ENCODE data around the gene ACAP3.

The ACAP3 gene, protein sequence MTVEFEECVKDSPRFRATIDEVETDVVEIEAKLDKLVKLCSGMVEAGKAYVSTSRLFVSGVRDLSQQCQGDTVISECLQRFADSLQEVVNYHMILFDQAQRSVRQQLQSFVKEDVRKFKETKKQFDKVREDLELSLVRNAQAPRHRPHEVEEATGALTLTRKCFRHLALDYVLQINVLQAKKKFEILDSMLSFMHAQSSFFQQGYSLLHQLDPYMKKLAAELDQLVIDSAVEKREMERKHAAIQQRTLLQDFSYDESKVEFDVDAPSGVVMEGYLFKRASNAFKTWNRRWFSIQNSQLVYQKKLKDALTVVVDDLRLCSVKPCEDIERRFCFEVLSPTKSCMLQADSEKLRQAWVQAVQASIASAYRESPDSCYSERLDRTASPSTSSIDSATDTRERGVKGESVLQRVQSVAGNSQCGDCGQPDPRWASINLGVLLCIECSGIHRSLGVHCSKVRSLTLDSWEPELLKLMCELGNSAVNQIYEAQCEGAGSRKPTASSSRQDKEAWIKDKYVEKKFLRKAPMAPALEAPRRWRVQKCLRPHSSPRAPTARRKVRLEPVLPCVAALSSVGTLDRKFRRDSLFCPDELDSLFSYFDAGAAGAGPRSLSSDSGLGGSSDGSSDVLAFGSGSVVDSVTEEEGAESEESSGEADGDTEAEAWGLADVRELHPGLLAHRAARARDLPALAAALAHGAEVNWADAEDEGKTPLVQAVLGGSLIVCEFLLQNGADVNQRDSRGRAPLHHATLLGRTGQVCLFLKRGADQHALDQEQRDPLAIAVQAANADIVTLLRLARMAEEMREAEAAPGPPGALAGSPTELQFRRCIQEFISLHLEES

GRCh38 chr1:1307923-1308755 lies at the start of gene ACAP3, which contains the start of gene PUSL1:
Gene ACAP3 (minus strand): TSS chr1:1307930. CDS start chr1:1307815, 115 bp downstream.
Gene PUSL1 (plus strand): TSS chr1:1308597. CDS start chr1:1308644, 47 bp downstream.
- peak; percentile 86 to 92 for DNase-seq

DNA sequence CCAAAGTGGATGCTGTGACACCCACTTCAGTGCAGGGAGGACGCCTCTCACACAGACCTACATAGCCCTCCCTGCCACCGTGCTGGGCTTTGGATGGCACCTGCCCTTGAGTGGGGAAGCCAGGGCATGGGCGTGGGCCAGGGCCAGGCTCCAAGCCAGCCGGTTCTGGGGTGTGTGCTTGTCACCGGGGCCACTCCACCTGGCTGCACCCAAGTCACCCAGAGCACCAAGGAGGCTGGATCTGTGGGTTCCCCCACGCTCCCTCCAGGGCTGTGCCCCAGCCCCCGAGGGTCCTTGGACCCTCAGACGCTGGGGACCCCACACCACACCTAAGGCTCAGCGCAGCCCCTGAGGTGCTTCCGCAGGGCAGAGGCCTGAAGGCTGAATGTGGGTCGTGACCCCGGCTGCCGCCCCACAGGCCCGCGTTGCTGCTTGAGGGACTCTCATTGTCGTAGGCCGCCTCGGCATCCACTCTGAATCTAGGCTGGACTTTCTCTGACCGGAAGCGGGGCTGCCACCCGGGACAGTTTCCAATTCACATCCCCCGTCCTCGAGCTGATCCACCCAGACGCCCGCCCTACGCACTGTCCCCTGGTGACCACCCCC lies 49.2 kb upstream of the ACAP3 start:
- no peak for DNase-seq

GRCh38 chr1:1356166-1356795 lies 48.6 kb upstream of the ACAP3 start:
- no peak for DNase-seq

DNA sequence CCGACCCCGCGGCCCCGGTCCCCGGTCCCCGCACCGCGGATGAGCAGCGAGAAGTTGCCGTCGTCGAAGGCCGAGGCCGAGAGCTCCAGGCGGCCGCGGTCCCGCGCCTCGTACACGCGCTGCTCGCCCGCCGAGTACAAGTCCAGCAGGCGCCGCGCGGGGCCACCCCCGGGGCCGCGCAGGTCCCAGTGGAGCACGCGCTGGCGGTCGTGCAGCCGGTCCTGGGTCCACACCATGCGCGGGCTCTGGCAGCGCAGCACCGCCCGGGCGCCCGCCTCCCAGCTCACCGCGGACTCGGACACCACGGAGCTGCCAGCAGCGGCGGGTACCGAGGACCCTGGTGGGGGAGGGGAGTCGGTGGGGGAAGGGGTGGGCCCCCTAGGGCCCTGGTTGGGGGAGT lies 47.7 kb upstream of the ACAP3 start:
- no peak for DNase-seq

DNA sequence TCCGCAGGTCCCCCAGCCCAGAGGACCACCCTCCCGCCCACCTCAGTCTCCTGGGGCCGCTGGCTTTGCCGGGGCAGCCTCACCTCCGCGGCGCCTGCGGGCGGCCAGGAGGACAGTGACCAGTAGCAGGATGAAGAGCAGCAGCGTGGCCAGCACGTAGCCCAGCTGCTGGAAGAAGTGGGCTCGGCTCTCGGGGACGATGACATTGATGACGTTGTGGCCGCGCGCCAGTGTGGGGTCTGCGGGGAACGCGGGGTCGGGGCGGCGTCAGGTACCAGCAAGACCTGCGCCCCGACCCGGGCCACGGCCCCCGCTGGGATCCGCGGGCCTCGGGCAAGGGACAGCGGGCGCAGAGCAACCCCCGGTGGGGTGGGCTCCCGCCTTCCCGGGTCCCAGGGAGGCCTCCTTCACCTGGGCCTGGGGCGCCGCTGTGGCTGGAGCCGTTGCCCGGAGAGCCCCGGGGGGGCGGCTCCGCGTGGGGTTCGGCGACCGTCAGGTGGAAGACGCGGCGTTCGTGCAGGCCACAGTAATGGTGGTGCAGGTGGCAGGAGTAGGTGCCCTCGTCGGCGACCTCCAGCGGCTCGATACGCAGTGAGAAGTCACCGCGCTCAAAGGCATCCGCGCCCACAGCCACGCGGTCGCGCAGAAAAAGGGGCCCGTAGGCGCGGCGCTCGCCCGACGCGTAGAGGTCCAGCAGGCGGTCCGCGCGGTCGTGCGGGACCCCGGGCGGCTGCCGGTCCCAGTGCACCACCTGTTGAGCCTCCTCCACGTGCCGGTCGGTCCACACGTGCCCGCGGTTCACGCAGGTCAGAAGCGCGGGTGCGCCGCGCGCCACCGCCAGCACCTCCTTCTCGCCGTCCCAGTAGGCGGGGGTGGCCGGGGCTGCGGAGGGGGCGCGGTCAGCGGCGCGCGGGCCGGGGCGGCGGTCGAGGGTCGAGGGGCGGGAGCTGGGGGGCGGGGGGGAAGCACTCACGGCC lies 46.8 kb upstream of the ACAP3 start:
- DNase-seq: no peak

DNA sequence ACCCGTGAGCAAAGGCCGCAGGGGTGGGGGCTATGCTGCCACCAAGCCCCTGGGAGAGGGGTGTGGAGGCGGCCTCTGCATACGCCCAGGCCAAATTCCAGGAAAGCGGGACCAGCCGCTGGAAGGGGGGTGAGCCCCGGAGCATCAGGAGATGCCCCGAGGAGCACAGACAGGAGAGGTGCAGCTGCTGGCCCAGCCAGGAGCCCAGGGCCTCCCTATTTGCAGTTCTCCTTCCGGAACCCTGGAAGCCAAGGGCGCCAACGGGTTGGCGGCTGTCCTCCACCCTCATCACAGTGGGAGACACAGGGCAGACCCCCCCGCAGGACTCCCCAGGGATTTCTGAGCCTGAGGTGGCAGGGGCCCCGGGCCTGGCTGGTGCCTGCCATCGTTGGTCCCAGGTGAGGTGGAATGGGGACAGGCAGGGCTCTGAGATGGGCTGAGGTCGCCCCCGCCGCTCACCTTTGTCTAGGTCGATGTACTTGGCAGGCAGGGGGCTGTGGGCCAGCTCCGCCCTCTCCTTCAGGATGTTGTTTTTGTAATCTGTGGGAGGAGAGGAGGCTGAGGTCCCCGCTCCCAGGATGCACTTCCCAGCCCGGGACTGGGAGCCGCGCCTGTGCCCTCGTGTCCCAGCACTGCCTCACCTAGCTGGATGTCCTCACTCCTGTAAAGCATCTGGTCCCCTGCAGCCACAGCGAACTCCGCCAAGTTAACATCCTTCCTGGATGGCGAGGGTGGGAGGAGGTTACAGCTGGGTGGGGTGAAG lies 45.8 kb upstream of the ACAP3 start:
- DNase-seq: no peak

DNA sequence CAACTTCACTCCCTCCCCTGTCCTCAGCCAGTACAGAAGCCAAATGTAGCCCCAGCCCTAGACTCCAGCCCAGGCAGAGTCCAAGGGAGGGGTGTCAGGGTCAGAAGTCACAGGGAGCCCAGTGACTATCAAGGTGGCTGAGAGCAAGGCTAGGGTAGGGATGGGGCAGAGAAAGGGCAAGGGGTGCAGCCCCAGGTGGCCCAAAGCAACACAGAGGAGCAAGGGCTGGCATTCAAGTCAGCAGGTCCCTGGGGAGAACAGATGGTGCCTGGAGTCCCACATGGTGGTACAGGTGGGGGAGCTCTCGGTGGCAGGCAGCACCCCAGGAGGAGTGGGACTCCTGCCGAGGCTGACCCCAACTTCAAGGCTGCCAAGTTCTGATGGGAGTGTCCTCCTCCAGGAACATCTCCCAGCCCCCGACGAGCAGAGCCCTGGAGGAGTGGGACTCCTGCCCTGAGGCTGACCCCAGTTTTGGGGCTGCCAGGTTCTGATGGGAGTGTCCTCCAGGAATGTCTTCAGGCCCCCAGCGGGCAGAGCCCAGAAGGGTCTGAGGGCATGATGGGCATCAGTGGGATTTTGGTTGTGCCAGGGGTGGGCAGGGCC lies 45.2 kb upstream of the ACAP3 start:
- DNase-seq: no peak

- DNase-seq: no peak
Measured at GRCh38 chr1:1351511-1352427, 44.0 kb upstream of the ACAP3 start.

GRCh38 chr1:1349256-1350012 lies 41.7 kb upstream of the ACAP3 start, which contains the start of gene DVL1:
Gene DVL1 (minus strand): TSS chr1:1349418. CDS start chr1:1349065, 353 bp downstream.
- peak in 1 of 2 experiments; percentile 49 for DNase-seq

DNA sequence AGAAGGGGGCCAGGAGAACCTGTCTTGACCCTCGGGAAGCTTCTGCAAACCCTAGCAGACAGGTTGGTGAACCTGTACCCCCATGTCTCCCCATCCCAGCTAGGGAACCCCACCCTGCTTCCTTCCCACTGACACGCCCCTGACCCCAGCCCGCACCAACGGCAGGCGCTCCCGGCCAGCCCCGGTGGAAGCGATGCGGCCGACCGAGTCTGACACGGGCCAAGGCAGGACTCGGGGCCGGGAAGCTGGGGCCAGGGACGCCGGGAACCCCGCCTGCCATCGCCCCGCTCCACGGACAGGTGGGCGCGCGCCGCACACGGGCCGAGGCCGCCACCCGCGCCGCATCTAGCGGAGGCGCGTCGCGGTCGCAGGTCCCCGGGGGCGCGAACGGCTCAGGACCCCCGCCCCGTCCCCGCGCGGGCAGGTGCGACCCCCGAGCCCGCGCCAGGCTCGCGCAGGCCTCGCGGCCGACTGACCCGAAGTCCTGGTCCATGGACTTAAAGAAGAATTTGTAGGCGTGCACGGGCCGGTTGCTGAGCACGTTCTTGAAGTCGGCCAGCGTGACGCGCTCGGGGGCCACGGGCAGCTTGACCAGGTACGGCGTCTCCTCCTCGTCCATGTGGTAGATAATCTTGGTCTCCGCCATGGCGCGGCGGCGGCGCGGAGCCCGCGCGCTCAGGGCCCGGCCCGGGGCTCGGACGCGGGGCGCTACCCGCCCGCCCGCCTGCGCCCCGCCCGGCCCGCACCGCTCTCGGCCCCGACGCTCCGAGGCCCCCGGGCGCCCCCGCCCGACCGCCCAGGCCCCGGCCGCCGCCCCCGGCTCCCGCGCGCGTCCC lies 40.9 kb upstream of the ACAP3 start:
- DNase-seq: no peak

- DNase-seq: no peak
Measured at GRCh38 chr1:1347663-1348419, 40.1 kb upstream of the ACAP3 start.

- DNase-seq: no peak
Measured at GRCh38 chr1:1347026-1347595, 39.4 kb upstream of the ACAP3 start.

DNA sequence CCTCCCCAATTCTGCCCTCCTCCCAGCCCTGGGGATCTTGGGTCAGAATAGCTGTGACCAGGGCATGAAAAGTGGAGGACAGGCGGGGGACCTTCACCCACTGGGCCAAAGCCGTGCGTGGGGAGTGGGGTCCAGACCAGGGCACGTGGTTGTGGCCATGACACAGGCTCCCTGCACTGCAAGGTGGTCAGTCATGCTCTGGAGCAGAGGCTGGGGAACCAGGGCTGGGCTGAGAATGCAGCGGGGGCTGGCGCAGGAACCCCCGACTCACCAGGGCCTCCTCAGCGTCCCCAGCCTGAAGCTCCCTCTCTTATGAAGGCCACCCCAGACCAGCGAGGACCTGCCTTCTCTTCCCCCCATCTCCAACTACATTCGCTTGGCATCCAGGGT lies 38.8 kb upstream of the ACAP3 start:
- DNase-seq: no peak

DNA sequence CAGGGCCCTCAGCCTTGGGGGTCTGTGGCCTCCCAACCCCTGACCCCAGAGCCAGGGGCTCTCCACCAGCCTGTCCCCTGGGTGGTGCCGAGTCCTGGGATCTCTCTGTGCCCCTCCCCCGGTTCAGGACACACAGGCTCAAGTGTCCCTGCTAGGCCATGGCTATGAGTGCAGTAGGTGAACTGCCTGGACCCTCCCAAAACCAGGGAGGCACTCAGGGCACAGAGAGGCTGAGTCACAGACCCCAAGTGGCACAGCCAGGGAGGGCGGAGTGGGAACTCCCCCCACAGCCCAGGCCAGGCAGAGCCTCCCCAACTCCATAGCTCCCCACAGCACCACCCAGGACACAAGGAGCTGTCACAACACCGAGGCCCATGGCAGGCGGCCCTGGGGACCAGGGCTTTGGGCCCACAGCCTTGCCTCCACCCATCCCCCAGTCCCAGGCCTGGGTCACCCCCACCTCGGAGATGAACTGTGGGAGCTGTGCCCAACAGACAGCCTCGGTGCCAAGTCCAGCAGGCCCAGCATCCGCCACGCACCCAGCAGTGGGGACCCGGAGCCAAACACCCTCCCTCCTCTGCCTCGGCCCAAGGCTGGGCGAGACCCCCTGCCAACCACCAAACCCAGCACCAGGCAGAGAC lies 38.2 kb upstream of the ACAP3 start:
- DNase-seq: no peak

- DNase-seq: no peak
Measured at GRCh38 chr1:1345384-1345783, 37.7 kb upstream of the ACAP3 start.

All from NCI-H187 (cell line).